ENCODE data around the gene NFASC.

DNA sequence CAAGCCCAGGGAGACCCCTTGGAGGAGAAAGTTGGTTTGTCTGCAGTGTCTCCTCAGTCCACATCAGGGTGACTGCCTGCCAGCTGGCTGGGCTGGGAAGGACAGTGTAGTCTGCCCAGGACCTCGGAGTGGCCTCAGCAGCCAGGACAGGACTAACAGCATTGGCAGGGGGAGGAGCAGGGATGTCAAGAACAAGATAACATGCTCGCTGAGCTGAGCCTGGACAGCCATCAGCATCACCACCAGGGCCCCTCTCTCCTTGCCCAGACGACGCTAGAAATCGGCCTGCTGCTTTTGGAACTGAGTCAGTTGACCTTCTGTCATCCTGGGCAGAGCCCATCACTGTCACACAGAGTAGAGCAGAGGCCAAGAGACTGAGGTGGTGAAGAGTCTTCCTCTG is 88.7 kb downstream of the NFASC start:
- no peak for TF ChIP-seq POLR2AphosphoS5 (IDR thresholded peaks at IDR 0.05)
- TF ChIP-seq, protein P1, sequence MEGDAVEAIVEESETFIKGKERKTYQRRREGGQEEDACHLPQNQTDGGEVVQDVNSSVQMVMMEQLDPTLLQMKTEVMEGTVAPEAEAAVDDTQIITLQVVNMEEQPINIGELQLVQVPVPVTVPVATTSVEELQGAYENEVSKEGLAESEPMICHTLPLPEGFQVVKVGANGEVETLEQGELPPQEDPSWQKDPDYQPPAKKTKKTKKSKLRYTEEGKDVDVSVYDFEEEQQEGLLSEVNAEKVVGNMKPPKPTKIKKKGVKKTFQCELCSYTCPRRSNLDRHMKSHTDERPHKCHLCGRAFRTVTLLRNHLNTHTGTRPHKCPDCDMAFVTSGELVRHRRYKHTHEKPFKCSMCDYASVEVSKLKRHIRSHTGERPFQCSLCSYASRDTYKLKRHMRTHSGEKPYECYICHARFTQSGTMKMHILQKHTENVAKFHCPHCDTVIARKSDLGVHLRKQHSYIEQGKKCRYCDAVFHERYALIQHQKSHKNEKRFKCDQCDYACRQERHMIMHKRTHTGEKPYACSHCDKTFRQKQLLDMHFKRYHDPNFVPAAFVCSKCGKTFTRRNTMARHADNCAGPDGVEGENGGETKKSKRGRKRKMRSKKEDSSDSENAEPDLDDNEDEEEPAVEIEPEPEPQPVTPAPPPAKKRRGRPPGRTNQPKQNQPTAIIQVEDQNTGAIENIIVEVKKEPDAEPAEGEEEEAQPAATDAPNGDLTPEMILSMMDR (IDR thresholded peaks at IDR 0.05) = no peak
- TF ChIP-seq POLR2A (IDR thresholded peaks at IDR 0.05) = no peak
- no peak for TF ChIP-seq EP300 (IDR thresholded peaks at IDR 0.05)
